Measurements from ENCODE around the gene CCDC38. TPM values are rescaled to one million over a fixed set of nuclear protein-coding genes. Genes with fewer than 3 reads are reported as not detected.
"Not testable (repeated sequence)": the region's sequence is repeated elsewhere in the genome, so short reads cannot be mapped to it uniquely, and the experiment has no call there.

CCDC38 gene
- total RNA-seq, 2 experiments from 2014 or later = not detected

DNA sequence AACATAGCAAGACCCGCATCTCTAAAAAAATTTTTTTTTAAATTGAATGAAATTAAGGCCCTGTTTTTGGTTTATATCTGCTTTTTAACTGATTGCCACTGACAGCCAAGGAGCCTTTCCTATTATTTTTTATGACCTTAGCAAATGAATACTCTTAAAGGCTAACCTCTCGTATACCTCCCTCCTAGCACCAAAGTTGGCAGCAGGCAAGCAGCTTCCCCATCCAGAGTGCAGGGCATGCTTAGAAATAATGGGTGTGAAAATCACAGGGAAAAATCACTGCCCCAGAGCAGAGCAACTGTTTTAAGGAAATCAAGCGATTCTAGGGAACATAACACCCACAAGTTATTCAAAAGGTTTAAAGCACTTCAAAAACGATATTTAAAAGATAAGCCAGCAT lies 33.1 kb upstream of the CCDC38 start:
- H3K9me3 Mint-ChIP-seq = no peaks in the 10 kb centered on the region
- H3K4me1 Mint-ChIP-seq = no peaks in the 10 kb centered on the region
- H3K27me3 Mint-ChIP-seq = no peaks in the 10 kb centered on the region
- H3K27ac Mint-ChIP-seq = no peak overlapping the region
- H3K4me3 Mint-ChIP-seq = no peak overlapping the region
- POLR2A ChIA-PET = no interaction called here
- H3K36me3 Mint-ChIP-seq (ENCODE audit: low read depth) = no peaks in the 10 kb centered on the region
- DNase-seq = no peak
- CTCF ChIA-PET = no interaction called here

DNA sequence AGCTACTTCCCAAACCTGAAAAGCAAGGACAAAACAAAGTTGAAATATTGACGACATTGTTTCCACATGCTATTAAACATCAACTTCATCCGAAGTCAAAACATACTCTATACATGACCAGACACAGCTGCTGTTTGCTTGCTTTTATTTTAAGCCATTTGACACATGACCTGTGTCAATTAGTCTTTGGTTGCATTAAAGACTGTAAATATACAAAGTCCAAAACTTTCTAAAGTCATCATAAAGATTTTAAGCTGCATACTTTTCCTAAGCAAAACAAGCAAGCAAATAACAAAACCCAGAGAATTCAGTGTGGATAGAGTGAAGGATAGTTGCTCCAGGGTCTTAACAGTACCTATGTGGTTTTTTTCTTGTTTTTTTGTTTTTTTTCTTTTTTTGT lies 31.9 kb upstream of the CCDC38 start:
- CTCF ChIA-PET = interaction anchor here (0.8 kb wide), 1 partner anchor 24 kb away, joined by 3 read pairs; no protein-coding TSS in a partner anchor
- Mint-ChIP-seq H3K4me1 (no peaks in the 10 kb centered on the region), H3K27me3 (no peaks in the 10 kb centered on the region), H3K9me3 (no peaks in the 10 kb centered on the region), H3K36me3 (ENCODE audit: low read depth) (no peaks in the 10 kb centered on the region), H3K27ac (no peak overlapping the region), H3K4me3 (no peak overlapping the region)
- POLR2A ChIA-PET = no interaction called here
- DNase-seq = no peak

DNA sequence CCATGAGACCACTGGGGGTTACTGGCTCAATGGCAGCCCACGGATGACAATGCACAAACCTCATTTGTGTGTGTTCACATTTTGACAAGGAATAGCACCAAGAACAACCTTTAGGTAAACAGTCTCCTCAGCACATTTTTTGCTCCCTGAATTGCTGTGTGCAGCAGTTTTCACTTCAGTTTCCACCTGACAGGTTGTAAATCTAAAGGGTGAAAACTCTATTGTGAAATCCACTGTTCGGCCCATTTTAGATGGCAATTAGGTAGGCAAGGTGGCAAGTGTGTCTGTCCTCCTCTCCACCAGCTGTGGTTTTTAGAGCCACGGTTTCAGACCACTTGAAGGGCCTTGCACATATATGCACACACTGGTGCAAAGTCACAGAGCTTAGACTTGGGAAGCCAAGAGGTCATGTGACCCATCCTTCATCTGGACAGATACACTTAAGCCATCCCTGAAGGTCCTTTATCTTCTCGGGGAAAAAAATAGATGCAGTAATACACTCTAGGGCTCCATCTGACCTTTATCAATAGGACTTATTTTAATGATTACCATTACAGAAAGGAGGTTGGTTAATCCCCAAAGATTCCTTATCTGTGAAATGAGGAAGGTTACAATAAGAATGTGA lies 30.5 kb upstream of the CCDC38 start:
- CTCF ChIA-PET = interaction anchor here (0.6 to 1.0 kb wide), 2 partner anchors 20 to 320 kb away, joined by 3 read pairs; no protein-coding TSS in a partner anchor

DNA sequence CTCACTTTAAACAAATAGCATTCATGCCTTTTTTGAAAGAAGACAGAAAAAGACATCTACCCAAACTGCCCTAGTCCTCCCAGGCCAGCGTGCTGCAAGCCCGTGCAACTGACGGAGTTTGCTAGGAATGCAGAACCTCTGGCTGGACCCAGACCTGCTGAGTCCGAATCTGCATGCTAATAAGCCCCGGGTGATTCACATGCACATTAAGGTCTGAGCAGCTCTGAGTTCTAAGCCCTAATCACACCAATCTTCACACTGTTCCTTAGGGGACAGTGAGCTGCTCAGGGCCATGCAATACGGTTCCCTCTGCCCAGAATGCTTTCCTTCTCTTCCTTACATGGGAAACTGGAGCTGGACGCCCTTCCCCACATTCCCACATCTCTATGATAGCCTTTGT lies 28.5 kb upstream of the CCDC38 start:
- H3K27ac Mint-ChIP-seq = no peak overlapping the region
- CTCF ChIA-PET = interaction anchor here (0.6 to 2.4 kb wide), 2 partner anchors 11 to 321 kb away, joined by 3 to 10 read pairs; no protein-coding TSS in a partner anchor

More for the DNA sequence above, 30.5 kb upstream of the CCDC38 start:
- DNase-seq = no peak
- no peak overlapping the region for H3K4me3 Mint-ChIP-seq
- no peaks in the 10 kb centered on the region for H3K36me3 Mint-ChIP-seq (ENCODE audit: low read depth)
- POLR2A ChIA-PET = no interaction called here
- no peaks in the 10 kb centered on the region for H3K4me1 Mint-ChIP-seq
- no peaks in the 10 kb centered on the region for H3K9me3 Mint-ChIP-seq
- H3K27ac Mint-ChIP-seq = no peak overlapping the region
- H3K27me3 Mint-ChIP-seq = no peaks in the 10 kb centered on the region

DNA sequence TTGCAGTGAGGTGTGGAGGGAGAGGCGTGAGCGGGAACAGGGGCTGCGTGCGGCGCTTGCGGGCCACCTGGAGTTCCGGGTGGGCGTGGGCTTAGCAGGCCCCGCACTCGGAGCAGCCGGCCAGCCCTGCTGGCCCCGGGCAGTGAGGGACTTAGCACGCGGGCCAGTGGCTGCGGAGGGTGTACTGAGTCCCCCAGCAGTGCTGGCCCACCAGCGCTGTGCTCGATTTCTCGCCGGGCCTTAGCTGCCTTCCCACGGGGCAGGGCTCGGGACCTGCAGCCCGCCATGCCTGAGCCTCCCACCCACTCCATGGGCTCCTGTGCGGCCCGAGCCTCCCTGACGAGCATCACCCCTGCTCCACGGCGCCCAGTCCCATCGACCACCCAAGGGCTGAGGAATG lies 26.7 kb upstream of the CCDC38 start:
- H3K4me3 Mint-ChIP-seq; H3K36me3 Mint-ChIP-seq (ENCODE audit: low read depth); H3K27me3 Mint-ChIP-seq; H3K9me3 Mint-ChIP-seq; DNase-seq; POLR2A ChIA-PET; H3K27ac Mint-ChIP-seq; H3K4me1 Mint-ChIP-seq: not testable (repeated sequence)
- CTCF ChIA-PET = interaction anchor here (2.4 kb wide), 1 partner anchor 10 kb away, joined by 10 read pairs; no protein-coding TSS in a partner anchor

More for the DNA sequence above, 28.5 kb upstream of the CCDC38 start:
- H3K27me3 Mint-ChIP-seq = no peaks in the 10 kb centered on the region
- H3K9me3 Mint-ChIP-seq = no peaks in the 10 kb centered on the region
- H3K36me3 Mint-ChIP-seq (ENCODE audit: low read depth) = no peaks in the 10 kb centered on the region
- POLR2A ChIA-PET = no interaction called here
- no peak for DNase-seq
- H3K4me3 Mint-ChIP-seq = no peak overlapping the region
- H3K4me1 Mint-ChIP-seq = no peaks in the 10 kb centered on the region

DNA sequence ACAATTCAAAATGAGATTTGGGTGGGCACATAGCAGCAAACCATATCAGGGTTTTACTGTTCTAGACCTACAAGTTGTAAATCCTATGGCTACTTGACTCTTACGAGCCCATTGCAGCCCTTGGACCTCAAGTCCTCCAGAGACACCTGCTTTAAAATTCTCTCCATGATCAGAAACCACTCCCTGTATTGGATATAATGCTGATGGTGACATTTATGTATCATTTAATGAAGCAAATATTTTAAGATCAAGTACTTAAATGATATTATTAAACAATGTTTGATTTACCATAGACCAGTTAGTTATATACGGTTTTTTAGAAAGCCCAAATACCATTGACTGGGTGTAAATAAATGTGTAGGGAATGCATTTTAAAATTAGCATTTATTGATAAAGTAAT lies 24.9 kb upstream of the CCDC38 start:
- Mint-ChIP-seq H3K36me3 (ENCODE audit: low read depth) (no peaks in the 10 kb centered on the region), H3K4me3 (no peak overlapping the region), H3K27ac (no peak overlapping the region), H3K9me3 (no peaks in the 10 kb centered on the region), H3K4me1 (no peaks in the 10 kb centered on the region), H3K27me3 (no peaks in the 10 kb centered on the region)
- ChIA-PET CTCF (no interaction called here), POLR2A (no interaction called here)
- DNase-seq = no peak

DNA sequence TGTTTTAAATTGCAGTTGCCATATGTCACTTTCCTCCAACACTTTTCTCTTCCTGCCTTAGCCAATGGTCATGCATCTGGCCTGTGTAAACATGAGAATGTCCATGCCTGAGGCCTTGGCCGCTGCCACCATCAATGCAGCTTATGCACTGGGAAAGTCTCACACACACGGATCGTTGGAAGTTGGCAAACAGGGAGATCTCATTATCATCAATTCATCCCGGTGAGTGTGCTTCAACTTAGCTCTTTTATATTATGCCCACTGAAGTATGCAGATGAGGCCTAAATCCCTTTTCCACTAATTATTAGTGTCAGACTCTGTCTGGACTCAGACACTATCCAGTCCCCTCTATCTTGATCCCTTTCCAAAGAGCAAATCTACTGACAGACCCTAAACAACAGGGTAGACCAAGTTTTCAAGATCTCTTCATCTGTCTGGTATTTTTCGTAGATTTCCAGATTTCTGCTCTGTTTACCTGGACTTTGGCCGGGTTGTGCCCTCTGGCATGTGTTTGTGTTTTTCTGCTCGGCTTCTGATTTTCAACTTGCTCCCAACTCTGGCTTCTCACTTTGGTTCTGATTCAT lies 24.0 kb upstream of the CCDC38 start:
- CTCF ChIA-PET = no interaction called here
- H3K36me3 Mint-ChIP-seq (ENCODE audit: low read depth) = no peaks in the 10 kb centered on the region
- H3K9me3 Mint-ChIP-seq = no peaks in the 10 kb centered on the region
- H3K4me1 Mint-ChIP-seq = no peaks in the 10 kb centered on the region
- H3K4me3 Mint-ChIP-seq = no peak overlapping the region
- H3K27me3 Mint-ChIP-seq = no peaks in the 10 kb centered on the region
- no peak for DNase-seq
- H3K27ac Mint-ChIP-seq = no peak overlapping the region
- POLR2A ChIA-PET = no interaction called here

DNA sequence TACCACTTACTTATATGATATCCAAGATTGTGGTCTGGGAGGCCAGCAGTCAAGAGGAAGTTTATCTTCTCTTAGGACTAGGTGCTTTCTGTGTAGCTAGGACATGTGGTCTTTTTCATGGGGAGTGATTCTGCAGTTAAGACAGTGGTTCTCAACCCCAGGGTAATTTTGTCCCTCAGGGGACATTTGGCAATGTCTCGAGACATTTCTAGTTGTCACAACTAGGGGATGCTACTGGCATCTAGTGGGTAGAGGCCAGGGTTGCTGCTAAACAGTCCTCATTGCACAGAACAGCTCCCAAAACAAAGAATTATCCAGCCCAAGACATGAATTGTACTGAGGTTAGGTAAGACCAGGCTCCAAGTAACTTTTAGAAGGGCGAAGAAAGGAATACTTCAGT lies 20.7 kb upstream of the CCDC38 start:
- H3K36me3 Mint-ChIP-seq (ENCODE audit: low read depth) = no peaks in the 10 kb centered on the region
- no peaks in the 10 kb centered on the region for H3K27me3 Mint-ChIP-seq
- H3K4me1 Mint-ChIP-seq = no peaks in the 10 kb centered on the region
- CTCF ChIA-PET = interaction anchor here (1.3 kb wide), 2 partner anchors 38 to 45 kb away, joined by 3 read pairs; no protein-coding TSS in a partner anchor
- POLR2A ChIA-PET = no interaction called here
- DNase-seq = no peak
- H3K27ac Mint-ChIP-seq = no peak overlapping the region
- no peaks in the 10 kb centered on the region for H3K9me3 Mint-ChIP-seq
- H3K4me3 Mint-ChIP-seq = no peak overlapping the region

DNA sequence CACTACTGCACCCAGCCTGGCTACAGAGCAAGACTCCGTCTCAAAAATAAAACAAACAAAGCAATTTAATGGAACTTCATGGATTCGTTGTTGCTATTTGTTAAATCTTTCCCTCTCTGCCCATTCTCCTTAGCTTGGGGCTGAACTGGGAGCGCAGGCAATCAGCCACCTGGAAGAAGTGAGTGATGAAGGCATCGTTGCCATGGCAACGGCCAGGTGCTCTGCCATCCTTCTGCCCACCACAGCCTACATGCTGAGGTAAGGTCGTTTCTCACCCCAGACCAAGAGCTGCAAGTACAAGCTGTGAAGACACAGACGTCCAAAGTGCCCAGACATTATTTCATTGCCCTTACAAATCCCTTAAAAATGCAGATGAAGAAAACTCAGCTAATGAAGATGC lies 19.8 kb upstream of the CCDC38 start:
- H3K27me3 Mint-ChIP-seq = no peaks in the 10 kb centered on the region
- H3K27ac Mint-ChIP-seq = no peak overlapping the region
- no peaks in the 10 kb centered on the region for H3K4me1 Mint-ChIP-seq
- CTCF ChIA-PET = interaction anchor here (0.6 to 1.3 kb wide), 3 partner anchors 39 to 385 kb away, joined by 3 to 4 read pairs (median 3); no protein-coding TSS in a partner anchor
- no peaks in the 10 kb centered on the region for H3K9me3 Mint-ChIP-seq
- POLR2A ChIA-PET = no interaction called here
- no peak overlapping the region for H3K4me3 Mint-ChIP-seq
- DNase-seq = no peak
- H3K36me3 Mint-ChIP-seq (ENCODE audit: low read depth) = no peaks in the 10 kb centered on the region

DNA sequence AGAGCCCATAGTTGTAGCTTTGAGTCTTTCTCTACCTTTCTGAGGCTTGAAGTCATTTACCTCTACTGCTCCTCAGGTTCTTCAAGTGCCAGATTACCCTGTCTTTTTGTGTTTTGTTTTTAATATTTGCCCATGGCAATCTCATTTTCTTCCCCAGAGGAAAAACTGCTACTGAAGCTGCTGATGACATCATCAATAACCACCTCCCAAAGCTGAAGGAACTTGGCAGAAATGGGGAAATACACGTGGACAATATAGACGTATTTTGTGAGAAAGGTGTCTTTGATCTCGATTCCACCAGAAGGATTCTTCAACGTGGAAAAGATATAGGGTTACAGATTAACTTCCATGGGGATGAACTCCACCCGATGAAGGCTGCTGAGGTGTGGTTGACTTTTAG lies 17.8 kb upstream of the CCDC38 start:
- no peaks in the 10 kb centered on the region for H3K36me3 Mint-ChIP-seq (ENCODE audit: low read depth)
- H3K27ac Mint-ChIP-seq = no peak overlapping the region
- no peaks in the 10 kb centered on the region for H3K9me3 Mint-ChIP-seq
- no peaks in the 10 kb centered on the region for H3K4me1 Mint-ChIP-seq
- H3K4me3 Mint-ChIP-seq = no peak overlapping the region
- no peaks in the 10 kb centered on the region for H3K27me3 Mint-ChIP-seq
- CTCF ChIA-PET = interaction anchor here (0.7 to 2.0 kb wide), 2 partner anchors 10 to 1062 kb away, joined by 3 to 10 read pairs; no protein-coding TSS in a partner anchor
- POLR2A ChIA-PET = no interaction called here
- no peak for DNase-seq

DNA sequence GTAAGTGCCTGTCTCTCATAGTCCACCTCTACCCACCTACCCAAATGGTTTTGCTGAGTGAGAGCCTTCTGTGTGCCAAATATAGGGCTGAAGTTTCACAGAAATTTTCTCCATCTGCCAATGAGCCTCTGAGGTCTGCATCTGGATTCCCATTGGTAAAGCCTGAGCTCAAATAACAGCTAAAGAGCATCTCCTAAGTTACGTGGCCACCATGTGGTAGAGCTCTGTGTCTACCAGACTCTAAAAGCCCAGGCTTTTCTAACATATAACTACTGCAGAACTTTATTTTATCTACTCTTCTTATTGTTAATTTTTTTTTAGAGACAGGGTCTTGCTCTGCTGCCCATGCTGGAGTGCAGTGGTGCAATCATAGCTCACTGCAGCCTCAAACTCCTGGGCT lies 16.7 kb upstream of the CCDC38 start:
- ChIA-PET POLR2A (no interaction called here), CTCF (interaction anchor here (1.0 to 2.0 kb wide), 3 partner anchors 11 to 40 kb away, joined by 4 to 10 read pairs (median 4); partner anchors contain the start of genes AMDHD1 and CCDC38)
- H3K27ac Mint-ChIP-seq = no peak overlapping the region
- no peak overlapping the region for H3K4me3 Mint-ChIP-seq
- DNase-seq = peak; percentile 14
- H3K36me3 Mint-ChIP-seq (ENCODE audit: low read depth) = no peaks in the 10 kb centered on the region
- no peaks in the 10 kb centered on the region for H3K9me3 Mint-ChIP-seq
- no peaks in the 10 kb centered on the region for H3K4me1 Mint-ChIP-seq
- H3K27me3 Mint-ChIP-seq = no peaks in the 10 kb centered on the region

DNA sequence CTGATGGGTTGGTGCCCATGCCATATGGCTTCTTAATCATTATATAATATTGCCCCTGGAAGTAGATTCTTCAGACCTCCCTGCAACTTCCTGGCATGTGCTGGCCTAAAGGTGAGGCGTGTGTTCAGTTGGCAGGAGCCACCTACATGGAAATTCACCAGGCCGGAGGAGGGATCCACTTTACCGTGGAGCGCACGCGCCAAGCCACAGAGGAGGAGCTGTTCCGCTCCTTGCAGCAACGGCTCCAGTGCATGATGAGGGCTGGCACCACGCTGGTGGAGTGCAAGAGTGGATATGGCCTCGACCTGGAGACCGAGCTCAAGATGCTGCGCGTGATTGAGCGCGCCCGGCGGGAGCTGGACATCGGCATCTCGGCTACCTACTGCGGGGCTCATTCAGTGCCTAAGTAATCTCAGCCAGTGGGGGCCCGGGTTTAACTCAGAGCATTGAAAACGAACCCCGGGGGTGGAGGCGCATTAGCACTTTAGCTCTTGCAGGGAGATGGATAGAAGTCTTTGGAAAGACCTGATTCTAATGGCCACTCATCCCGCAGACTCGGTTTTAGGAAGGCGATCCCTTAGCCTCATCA lies 14.2 kb upstream of the CCDC38 start:
- CTCF ChIA-PET = interaction anchor here (1.1 kb wide), 1 partner anchor 42 kb away, joined by 3 read pairs; no protein-coding TSS in a partner anchor
- H3K4me3 Mint-ChIP-seq = no peak overlapping the region
- H3K9me3 Mint-ChIP-seq = no peaks in the 10 kb centered on the region
- POLR2A ChIA-PET = no interaction called here
- no peaks in the 10 kb centered on the region for H3K36me3 Mint-ChIP-seq (ENCODE audit: low read depth)
- no peaks in the 10 kb centered on the region for H3K4me1 Mint-ChIP-seq
- DNase-seq = no peak
- no peak overlapping the region for H3K27ac Mint-ChIP-seq
- H3K27me3 Mint-ChIP-seq = peaks cover under 1% of the 10 kb centered on the region

DNA sequence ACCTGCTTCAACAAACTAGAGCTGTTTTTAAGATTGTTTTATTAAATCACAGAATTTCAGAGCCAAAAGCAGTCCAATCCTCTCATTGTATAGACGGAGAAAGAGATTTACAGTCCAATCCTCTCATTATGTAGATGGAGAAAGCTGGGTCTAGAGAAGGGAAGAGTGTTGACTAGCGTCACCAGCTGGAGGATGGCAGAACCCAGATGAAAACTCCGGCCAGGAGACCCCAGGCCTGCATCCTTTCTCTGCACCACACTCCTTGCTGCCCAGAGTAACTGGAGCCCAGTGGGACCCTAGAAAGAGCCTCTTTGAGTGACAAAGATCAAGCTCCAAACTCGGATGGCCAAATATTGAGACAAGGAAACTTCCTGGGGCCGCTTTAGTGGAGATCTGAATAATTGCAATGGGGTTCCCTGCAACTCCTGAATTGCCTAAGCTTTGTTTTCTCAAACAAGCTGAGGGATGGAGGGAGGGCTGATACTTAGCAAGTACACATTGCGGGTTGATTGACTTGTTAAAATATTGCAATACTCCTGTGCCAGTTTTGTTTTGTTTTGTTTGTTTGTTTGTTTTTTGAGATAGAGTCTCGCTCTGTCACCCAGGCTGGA lies 13.2 kb upstream of the CCDC38 start:
- Mint-ChIP-seq H3K36me3 (ENCODE audit: low read depth) (no peaks in the 10 kb centered on the region), H3K27me3 (peaks cover 8% of the 10 kb centered on the region), H3K4me3 (no peak overlapping the region), H3K27ac (no peak overlapping the region), H3K4me1 (no peaks in the 10 kb centered on the region), H3K9me3 (no peaks in the 10 kb centered on the region)
- POLR2A ChIA-PET = no interaction called here
- no peak for DNase-seq
- CTCF ChIA-PET = interaction anchor here (1.0 to 1.5 kb wide), 2 partner anchors 11 to 142 kb away, joined by 3 read pairs; no protein-coding TSS in a partner anchor

Measured in activated CD4-positive, alpha-beta T cell treated with anti-CD3 and anti-CD28 coated beads, Interleukin-2, amount 10 ng/mL, durations not matched to agents 7 days and 5 days (primary cell).